NOMO-1 (cell line): Measurements from ENCODE around the gene ABCB8.
"Not testable (repeated sequence)": the region's sequence is repeated elsewhere in the genome, so short reads cannot be mapped to it uniquely, and the experiment has no call there.

Source experiments
- DNase-seq, 2 experiments: peaks; one replicate each; lab custom pipeline; 2025; ENCODE audit not compliant: unreplicated experiment in 2 of 2; lab: John Stamatoyannopoulos, UW

ABCB8 gene

DNA sequence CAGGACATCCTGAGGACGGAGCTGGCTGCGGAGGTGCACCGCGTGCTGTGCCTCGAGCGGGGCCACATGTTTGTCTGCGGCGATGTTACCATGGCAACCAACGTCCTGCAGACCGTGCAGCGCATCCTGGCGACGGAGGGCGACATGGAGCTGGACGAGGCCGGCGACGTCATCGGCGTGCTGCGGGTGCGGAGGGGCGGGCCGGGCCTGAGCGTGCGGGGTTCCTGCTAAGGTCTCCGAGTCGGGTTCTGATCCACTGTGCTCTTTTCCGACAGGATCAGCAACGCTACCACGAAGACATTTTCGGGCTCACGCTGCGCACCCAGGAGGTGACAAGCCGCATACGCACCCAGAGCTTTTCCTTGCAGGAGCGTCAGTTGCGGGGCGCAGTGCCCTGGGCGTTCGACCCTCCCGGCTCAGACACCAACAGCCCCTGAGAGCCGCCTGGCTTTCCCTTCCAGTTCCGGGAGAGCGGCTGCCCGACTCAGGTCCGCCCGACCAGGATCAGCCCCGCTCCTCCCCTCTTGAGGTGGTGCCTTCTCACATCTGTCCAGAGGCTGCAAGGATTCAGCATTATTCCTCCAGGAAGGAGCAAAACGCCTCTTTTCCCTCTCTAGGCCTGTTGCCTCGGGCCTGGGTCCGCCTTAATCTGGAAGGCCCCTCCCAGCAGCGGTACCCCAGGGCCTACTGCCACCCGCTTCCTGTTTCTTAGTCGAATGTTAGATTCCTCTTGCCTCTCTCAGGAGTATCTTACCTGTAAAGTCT is 14.3 kb upstream of the ABCB8 start:
- DNase-seq: no peak

DNA sequence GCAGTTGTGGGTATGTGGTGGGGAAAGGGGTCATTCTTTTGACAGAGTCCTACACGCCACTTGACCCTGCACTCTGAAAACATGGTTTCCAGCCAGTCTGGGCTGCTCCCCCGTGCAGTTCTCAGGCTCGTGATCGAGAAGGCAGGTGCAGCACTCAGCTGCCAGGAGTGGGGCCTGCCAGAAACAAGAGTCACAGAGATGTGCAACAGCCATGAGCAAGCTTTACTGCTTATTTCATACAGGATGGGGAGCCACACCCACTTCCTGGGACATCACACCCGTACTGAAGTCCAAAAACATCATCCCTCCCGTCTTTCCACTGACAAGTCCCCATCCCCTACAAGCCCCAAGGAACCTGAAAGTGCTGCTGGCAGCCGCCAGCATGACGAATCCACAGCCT is 13.3 kb upstream of the ABCB8 start:
- no peak for DNase-seq

DNA sequence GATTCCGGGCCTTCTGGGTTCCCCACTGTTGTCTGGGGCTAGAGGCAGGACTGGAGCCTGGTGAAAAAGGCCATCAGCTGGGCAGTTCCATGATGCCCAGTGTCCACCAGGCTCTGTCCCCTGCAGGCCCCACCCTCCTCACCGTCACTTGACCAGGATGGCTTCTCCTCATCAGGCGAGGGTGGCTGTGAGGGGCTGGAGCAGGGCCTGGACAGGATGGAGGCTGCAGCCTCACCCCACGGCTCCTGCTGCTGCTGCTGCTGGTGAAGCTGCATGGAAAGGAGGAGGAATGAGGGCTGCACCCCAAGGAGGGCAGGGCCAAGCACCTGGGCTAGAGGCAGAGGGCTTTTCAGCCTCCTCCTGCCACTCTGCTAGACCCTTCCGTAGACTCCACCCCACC is 12.3 kb upstream of the ABCB8 start:
- DNase-seq: no peak

DNA sequence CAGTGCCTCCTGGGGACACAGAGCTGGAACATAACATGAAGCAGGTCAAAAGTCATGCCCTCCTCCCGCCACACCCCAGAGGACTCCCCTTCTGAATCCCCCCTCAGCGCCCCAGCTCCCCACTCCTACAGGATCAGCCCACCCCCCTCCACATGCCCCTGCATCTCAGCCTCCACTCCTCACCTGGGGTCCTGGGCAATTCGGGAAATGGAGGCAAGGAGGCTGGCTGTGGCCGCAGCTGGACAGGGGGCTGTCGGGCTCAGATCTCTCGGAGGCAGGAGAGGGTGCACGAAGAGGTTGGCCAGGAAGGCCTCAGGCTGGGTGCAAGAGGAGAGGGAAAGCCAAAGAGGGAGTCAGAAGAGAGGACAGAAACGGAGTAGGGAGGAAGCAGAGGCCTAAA is 11.7 kb upstream of the ABCB8 start:
- no peak for DNase-seq

DNA sequence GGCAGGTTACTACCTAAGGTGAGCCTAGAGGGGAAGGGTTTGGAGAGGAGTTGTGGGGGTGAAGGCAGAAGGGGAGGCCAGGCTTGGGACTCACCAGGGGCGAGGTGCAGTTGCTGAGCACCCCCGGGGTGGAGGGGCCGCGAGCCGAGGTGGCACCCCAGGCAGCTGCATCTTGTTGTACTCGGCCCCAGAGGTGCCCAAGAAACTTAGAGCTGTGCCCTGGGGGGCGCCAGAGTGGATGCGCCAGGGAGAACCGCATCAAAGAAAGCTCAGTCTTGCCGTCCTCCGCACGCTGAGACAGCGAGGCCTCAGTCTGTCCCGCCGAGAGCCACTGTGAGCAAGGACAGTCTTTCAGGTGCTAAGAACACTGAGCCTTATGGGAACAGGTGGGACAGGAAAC is 11.3 kb upstream of the ABCB8 start:
- no peak for DNase-seq

DNA sequence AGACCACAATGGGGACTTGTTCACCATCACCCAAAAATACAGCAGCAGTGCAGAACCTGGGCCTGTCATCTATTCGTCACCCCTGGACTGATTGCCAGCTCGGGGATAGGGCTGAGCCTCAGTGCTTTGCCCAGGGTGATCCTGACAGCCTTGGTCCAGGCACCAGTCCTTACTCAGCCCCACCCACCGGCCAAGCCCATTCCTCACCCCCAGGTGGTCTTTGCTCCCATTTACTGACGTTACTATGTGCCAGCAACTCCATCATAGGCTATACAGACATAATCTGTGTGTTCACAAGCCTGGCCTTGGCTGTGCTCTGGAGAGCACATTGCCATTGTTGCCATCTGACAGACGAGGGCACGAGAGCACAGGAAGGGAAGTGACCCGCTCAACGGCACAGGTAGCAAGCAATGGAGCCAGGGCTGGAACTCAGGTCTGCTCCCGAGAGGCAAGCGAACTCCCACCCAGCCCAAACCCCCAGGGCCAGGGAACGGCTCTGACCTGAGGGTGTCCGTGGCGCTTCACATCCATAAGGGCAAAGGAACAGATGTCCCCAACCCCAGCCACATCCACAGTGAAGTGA is 10.8 kb upstream of the ABCB8 start:
- DNase-seq: no peak

DNA sequence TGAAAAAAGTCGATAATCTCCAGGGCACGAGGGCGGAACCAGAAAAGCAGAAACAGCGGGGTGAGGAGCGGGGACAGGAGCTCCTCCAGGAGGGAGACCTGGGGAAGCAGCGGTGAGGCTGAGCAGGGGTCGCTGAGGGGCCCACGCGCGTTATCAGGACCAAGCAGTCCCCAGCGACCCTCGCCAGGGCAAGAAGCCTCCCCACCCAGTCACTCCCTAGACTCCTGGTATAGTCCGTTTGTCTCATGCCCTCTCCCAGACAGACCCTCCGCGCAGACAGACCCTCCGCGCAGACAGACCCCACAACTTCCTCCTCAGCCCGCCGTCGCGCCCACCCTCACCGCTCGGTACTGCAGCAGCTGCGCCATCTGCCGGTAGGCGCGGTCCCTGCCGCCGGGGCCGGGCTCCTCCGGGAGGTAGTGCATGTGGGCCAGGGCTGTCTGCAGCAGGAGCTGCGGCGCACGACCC is 10.3 kb upstream of the ABCB8 start:
- peak in 1 of 2 experiments; percentile 6 for DNase-seq

DNA sequence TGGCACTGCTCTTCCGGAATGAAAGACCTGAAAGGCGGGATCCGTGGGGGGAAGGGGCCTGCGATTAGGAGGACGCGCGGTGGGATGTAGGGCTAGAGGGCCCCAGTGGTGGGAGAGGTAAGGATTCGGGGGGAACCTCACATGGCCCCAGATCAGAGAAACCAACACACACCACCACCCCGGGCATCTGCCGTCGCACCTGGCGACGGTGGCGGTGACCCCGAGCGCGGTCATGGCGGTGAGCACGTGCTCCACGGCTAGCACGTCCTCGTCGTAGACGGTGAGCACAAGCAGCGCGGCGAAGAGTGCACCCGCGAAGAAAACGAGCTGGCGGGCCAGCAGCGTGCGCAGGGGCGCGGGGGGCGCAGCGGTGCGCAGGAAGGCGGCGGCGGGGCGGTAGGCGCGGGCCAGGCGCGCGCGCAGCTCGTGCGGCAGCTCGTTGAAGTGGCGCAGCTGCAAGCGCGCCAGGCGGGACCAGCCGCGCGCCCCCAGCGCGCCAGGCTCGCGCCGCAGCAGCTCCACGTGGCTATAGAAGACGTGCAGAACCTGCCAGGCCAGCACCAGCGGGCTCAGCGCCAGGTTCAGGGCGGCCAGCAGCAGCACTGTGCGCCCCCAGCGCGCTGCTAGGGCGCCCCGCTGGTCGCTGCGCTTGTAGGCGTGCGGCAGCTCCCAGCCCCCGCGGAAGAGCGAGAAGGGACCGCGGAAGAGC is 9.7 kb upstream of the ABCB8 start:
- DNase-seq: no peak

DNA sequence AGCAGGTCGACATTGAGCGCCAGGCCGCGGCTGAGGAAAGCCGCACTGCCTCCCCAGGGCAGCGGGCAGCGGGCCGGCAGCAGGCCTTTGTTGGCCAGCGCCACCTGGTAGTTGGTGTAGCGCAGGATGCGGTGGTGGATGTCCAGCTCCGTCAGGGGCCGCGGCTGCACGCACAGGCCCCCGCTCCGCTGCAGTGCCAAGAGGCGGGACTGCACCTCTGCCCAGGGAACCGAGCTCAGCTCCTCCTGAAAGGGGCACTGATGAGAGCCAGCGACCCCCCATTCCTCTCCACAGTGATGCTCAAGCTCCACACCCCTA is 9.2 kb upstream of the ABCB8 start:
- no peak for DNase-seq

DNA sequence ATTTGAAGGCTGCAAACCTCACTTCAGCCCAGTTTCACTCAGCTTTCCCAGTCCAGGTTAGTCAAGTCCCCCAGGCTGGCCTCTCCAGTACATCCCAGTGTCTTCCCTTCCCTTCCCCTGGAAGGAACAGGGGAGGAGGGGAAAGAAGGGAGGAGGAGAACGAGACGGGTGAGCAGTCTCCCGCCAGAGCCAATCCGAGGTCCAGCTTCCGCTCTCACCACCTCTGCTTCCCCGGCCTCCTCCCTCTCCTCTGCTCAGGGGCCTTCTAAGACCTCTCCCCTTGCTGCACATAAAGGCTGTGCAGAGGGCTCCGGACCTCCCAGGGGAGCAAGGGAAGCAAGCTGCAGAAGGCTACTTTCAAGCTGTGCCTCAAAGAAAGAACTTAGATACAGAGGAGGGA is 8.0 kb upstream of the ABCB8 start:
- no peak for DNase-seq

DNA sequence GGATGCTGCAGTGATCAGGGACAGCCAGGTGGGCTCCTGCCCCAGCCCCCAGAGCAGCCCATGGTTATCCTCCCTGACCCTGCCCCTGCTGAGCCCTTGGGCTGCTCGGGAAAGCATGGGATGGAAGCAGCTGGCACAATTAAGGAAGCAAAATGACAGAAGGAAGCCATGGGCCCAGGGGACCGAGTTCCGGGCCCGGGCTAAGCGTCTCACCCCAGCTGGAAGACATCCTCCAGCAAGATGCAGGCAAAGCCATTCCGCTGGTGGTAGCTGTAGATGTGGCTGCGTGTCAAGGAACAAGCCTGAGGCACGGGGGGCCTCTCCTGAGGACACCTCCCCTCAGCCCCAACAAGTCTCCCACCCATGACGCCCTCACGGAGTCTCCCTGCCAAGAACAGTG is 5.0 kb upstream of the ABCB8 start:
- DNase-seq: no peak

DNA sequence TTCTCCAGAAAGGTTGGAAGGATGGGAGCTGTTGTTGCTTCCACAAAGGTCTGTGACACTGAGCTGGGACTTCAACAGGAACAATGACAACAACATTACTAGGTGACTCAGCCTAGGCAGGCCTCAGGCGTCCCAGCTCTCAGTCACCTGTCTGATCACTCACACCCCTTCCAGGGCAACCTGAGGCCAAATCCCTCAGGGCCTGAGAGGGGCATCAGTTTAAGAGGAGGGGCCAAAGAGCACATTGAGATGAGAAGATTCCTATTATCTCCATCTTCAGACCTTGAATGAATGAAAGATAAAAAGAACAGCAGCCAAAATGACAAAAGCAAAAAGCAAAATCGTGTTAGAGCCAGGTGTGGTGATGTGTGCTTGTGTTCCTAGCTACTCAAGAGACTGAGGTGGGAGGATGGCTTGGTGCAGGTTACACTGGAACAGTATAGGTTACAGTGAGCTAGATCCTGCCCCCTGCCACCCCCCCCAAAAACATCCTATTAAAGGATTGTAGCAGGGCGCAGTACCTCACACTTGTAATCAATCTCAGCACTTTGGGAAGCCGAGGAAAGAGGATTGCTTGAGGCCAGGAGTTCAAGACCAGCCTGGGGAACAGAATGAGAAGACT is 3.7 kb upstream of the ABCB8 start, which contains the start of gene ATG9B:
Gene ATG9B, minus strand, starts transcription at position 60 of the 622 bp plus-strand sequence. CDS start 71 bp downstream, outside the sequence.
- DNase-seq: no peak

DNA sequence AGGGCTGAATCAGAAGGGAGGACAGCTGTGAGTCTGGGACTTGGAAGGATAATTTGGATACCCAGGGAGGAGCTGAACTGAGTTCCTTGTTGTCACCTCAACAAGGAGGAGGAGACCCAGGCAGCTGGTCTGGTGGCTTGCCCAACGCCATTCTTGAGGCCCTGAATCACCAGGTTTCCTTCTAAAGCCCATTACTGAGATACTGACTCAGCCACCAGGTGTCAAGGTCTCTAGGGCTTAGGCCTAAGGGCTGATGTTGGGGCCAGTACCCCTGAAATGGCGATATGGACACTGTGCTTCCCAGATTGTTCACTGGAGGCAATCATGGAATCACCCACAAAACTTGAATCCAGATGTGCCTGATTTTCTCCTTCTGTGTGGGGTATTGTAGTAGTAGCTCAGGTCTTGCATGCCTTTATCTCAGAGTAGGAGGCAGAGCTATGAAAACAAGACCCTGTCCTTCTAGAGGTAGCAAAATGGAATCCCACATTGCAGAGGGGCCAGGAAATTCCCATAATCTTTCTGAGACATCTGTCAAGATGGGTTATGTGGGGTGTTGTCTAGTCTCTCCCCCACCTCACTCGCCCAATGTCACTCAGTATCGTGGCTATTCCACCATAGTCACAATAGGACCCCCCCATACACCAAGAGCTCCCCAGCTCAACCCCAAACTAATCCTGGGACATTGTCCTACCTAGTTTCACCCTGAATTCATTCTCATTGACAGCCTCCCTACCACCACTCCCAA is 2.2 kb upstream of the ABCB8 start:
- DNase-seq: no peak

DNA sequence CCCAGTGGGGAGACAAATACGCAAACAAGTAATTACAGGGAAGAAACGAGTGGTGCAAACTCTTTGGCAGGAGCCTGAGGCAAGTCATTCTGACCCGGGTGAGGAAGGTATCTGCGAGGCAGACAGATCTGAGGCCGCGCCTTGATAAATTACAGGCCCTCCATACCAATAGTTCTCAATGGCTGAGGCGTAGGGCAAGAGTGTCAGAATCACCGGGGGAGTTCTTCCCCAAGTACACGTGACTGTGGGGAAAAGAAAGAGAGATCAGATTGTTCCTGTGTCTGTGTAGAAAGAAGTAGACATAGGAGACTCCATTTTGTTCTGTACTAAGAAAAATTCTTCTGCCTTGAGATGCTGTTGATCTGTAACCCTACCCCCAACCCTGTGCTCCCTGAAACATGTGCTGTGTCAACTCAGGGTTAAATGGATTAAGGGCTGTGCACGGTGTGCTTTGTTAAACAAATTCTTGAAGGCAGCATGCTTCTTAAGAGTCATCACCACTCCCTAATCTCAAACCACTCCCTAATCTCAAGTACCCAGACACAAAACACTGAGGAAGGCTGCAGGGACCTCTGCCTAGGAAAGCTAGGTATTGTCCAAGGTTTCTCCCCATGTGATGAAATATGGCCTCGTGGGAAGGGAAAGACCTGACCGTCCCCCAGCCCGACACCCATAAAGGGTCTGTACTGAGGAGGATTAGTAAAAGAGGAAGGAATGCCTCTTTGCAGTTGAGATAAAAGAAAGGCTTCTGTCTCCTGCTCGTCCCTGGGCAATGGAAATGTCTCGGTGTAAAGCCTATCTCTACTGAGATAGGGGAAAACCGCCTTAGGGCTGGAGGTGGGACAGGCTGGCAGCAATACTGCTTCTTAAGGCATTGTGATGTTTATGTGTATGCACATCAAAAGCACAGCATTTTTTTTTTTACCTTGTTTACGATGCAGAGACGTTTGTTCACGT is 1.2 kb upstream of the ABCB8 start:
- not testable (repeated sequence) for DNase-seq

DNA sequence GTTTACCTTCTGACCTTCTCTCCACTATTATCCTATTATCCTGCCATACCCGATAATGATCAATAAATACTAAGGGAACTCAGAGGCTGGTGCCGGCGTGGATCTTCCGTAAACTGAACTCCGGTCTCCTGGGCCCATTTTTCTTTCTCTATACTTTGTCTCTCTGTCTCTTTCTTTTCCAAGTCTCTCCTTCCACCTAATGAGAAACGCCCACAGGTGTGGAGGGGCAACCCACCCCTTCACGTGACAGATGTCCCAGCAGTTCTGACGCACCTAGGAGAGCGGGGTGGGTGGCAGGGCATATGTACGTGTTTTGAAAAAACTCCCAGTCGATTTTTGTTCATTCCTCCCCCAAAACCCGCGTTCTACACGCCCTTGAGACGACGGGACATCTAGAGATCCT is 521 bp upstream of the ABCB8 start:
- DNase-seq: not testable (repeated sequence)

DNA sequence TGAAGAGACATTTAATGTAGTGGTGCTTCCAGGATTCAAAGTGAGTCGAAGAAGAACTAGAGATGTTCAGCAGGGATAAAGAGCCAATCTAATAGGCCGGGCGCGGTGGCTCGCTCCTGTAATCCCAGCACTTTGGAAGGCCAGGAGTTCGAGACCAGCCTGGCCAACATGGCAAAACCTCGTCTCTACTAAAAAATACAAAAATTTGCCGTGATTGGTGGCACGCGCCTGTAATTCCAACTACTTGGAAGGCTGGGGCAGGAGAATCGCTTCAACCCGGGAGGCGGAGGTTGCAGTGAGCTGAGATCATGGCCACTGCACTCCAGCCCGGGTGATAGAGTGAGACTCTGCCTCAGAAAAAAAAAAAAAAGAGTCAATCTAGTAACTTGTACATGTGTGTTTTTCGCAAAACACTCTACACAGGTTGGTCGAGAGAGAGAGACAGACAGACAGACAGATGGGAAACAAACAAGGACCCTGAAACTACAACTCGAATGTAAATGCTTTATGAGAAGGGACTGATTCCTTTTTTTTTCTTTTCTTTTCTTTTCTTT is 775 bp downstream of the ABCB8 start:
- DNase-seq: no peak

DNA sequence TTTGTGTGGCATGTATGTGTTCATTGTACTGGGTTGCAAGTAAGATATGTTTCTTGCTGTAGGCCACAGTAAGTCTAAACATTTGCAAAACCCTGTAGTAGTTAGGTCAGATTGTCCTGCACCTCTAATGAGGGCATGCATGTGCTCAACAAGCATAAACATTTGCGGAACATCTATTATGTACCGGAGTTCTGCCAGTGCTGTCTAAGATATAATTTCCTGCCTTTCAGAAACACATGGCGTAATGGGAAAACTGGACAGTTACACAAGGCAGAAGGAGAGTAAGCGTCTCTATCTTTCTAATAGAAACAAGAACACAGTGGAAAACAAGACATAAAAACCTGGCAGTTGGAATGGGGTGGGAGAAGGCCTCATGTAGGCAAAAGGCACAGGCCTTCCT is 2.8 kb downstream of the ABCB8 start:
- DNase-seq: no peak

DNA sequence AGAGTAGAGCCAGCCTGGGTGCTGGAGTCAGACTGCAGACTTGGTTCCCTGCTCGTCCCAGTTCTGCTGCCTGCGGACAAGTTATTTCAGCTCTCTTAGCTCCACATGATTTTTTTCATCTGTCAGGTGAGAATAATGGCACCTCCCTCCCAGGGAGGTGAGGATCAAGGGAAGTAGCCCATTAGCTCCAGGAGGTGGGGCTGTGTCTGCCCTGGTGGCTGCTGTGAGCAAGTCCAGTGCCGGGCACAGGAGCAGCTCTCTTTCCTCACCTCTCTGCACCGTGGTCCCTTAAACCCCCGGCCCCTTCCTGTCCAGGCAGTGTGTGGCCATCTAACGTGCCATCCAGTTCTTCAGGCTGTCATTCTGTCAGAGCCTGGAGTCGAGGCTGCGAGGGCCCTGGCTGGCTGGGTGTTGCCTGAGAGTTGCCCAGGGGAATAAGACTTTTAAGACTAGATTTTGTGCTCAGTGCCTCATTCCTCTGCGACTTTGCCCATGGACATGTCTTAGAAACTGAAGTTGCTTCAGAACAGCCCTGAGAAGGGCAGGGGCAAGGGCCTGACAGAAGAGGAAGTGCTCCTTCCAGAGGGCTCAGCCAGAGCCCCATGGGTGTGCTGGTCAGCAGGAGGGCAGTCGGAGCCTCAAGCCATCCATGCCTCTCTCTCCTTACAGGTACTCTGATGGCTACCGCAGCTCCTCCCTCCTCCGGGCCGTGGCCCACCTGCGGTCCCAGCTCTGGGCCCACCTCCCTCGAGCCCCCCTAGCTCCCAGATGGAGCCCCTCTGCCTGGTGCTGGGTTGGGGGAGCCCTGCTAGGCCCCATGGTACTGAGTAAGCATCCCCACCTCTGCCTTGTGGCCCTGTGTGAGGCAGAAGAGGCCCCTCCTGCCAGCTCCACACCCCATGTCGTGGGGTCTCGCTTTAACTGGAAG is 5.0 kb downstream of the ABCB8 start:
- no peak for DNase-seq
